Measurements from ENCODE around the gene PAX8. TPM values are rescaled to one million over a fixed set of nuclear protein-coding genes. Genes with fewer than 3 reads are reported as not detected.

Gene PAX8
- total and polyA plus RNA-seq, 7 donors = 0.41 to 10.8 (median 0.93) TPM; not detected in 1

GRCh38 chr2:113212245-113213060 is 66.3 kb downstream of the PAX8 start:
- intact Hi-C loops (cut with DNase I) = no loop called here
- Histone ChIP-seq H3K27ac (peak overlapping the region; percentile 41 to 71 (median 52)), H3K9me3 (no peaks in the 10 kb centered on the region), H3K4me3 (no peak overlapping the region), H3K36me3 (no peaks in the 10 kb centered on the region), H3K4me1 (peaks cover 0 to 26% (median 22%) of the 10 kb centered on the region in 4 donors), H3K27me3 (peaks cover 0 to 9% (median 0%) of the 10 kb centered on the region in 3 donors)
- TF ChIP-seq, protein P1, sequence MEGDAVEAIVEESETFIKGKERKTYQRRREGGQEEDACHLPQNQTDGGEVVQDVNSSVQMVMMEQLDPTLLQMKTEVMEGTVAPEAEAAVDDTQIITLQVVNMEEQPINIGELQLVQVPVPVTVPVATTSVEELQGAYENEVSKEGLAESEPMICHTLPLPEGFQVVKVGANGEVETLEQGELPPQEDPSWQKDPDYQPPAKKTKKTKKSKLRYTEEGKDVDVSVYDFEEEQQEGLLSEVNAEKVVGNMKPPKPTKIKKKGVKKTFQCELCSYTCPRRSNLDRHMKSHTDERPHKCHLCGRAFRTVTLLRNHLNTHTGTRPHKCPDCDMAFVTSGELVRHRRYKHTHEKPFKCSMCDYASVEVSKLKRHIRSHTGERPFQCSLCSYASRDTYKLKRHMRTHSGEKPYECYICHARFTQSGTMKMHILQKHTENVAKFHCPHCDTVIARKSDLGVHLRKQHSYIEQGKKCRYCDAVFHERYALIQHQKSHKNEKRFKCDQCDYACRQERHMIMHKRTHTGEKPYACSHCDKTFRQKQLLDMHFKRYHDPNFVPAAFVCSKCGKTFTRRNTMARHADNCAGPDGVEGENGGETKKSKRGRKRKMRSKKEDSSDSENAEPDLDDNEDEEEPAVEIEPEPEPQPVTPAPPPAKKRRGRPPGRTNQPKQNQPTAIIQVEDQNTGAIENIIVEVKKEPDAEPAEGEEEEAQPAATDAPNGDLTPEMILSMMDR (IDR thresholded peaks at IDR 0.05) = no peak
- TF ChIP-seq EP300 (IDR thresholded peaks at IDR 0.05) = no peak
- no peak for TF ChIP-seq POLR2AphosphoS5 (IDR thresholded peaks at IDR 0.05)
- TF ChIP-seq POLR2A (IDR thresholded peaks at IDR 0.05) = no peak
- WGBS, 2 donors = 50 to 61% methylated on average over 26 of the region's 26 CpGs
- DNase-seq = peak; percentile 75

GRCh38 chr2:113211226-113212105 is 67.3 kb downstream of the PAX8 start:
- intact Hi-C loops (cut with DNase I) = no loop called here
- 59 to 77% methylated on average over 13 of the region's 13 CpGs for WGBS, 2 donors
- Histone ChIP-seq H3K9me3 (no peaks in the 10 kb centered on the region), H3K27ac (peak overlapping the region; percentile 41 to 71 (median 52)), H3K4me1 (peaks cover 0 to 26% (median 22%) of the 10 kb centered on the region in 4 donors), H3K4me3 (no peak overlapping the region), H3K27me3 (peaks cover 0 to 9% (median 0%) of the 10 kb centered on the region in 3 donors), H3K36me3 (no peaks in the 10 kb centered on the region)
- peak; percentile 73 for DNase-seq
- peak in 1 of 4 donors; percentile 14 for TF ChIP-seq POLR2AphosphoS5 (IDR thresholded peaks at IDR 0.05)
- TF ChIP-seq, protein P1 (IDR thresholded peaks at IDR 0.05) = no peak

DNA sequence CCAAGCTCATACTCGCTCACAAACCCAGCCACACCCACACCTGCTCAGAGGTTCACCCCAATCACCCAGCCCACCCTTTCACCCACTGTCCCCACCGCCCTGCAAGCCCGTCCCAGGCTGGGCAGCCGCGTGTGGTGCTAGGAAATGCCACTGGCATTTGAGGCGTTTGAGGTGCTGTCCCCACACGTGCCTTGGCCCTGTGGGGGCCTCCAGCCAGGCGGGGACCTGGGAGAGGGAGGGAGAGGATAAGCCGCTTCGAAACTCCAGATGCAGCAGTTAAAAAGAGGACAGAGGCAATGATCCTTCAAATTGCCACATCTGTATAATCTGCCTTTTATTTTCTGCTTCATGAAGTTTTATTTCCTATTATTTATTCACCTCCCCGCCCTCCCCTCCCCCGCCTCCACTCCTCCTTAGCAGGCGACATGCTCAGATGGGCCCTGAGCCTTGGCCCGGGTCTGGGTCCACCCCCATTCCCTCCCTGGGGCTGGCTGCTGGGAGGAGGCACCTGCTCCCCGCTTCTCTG is 69.0 kb downstream of the PAX8 start:
- 61 to 82% methylated on average over 15 of the region's 15 CpGs for WGBS, 2 donors
- DNase-seq = no peak
- H3K36me3 ChIP-seq = no peaks in the 10 kb centered on the region
- TF ChIP-seq, protein P1 (IDR thresholded peaks at IDR 0.05) = no peak
- TF ChIP-seq POLR2A (IDR thresholded peaks at IDR 0.05) (no peak), EP300 (IDR thresholded peaks at IDR 0.05) (no peak)
- peaks cover 0 to 26% (median 22%) of the 10 kb centered on the region in 4 donors for H3K4me1 ChIP-seq
- peak overlapping the region in 1 of 4 donors; percentile 20 for H3K27ac ChIP-seq
- no peaks in the 10 kb centered on the region for H3K9me3 ChIP-seq
- H3K4me3 ChIP-seq = no peak overlapping the region
- intact Hi-C loops (cut with DNase I) = no loop called here
- H3K27me3 ChIP-seq = peaks cover 0 to 9% (median 0%) of the 10 kb centered on the region in 3 donors

GRCh38 chr2:113209011-113209645 is 69.6 kb downstream of the PAX8 start:
- WGBS, 2 donors = 64 to 83% methylated on average over 8 of the region's 8 CpGs
- Histone ChIP-seq H3K4me3 (no peak overlapping the region), H3K27ac (no peak overlapping the region), H3K36me3 (no peaks in the 10 kb centered on the region), H3K4me1 (peaks cover 0 to 26% (median 22%) of the 10 kb centered on the region in 4 donors), H3K27me3 (peaks cover 0 to 9% (median 0%) of the 10 kb centered on the region in 3 donors), H3K9me3 (no peaks in the 10 kb centered on the region)
- TF ChIP-seq EP300 (IDR thresholded peaks at IDR 0.05) (no peak), POLR2A (IDR thresholded peaks at IDR 0.05) (no peak), POLR2AphosphoS5 (IDR thresholded peaks at IDR 0.05) (no peak)
- TF ChIP-seq, protein P1 (IDR thresholded peaks at IDR 0.05) = no peak
- DNase-seq = no peak
- intact Hi-C loops (cut with DNase I) = no loop called here
